ENCODE measurements around the gene STAMBP. TPM values are rescaled to one million over a fixed set of nuclear protein-coding genes. Genes with fewer than 3 reads are reported as not detected.
"Not testable (repeated sequence)": the region's sequence is repeated elsewhere in the genome, so short reads cannot be mapped to it uniquely, and the experiment has no call there.

STAMBP gene
- total RNA-seq, 2 donors from 2014 or later = 101 to 107 TPM

GRCh38 chr2:73894877-73895276 is 66.1 kb downstream of the STAMBP start:
- peaks cover 39% of the 10 kb centered on the region for H3K4me1 Mint-ChIP-seq (ENCODE audit: low read depth)
- no peaks in the 10 kb centered on the region for H3K9me3 Mint-ChIP-seq
- H3K27ac Mint-ChIP-seq = no peak overlapping the region
- no peak for DNase-seq
- H3K27me3 Mint-ChIP-seq (ENCODE audit: low read depth) = no peaks in the 10 kb centered on the region
- H3K4me3 Mint-ChIP-seq = peak overlapping the region in 1 of 2 donors; percentile 56
- ATAC-seq (replicated peaks in 1 of 2) = no peak
- H3K36me3 Mint-ChIP-seq (ENCODE audit: insufficient read depth in 2 of 2) = no peaks in the 10 kb centered on the region

- Mint-ChIP-seq H3K4me3 (peak overlapping the region in 1 of 2 donors; percentile 56), H3K27me3 (ENCODE audit: low read depth) (no peaks in the 10 kb centered on the region), H3K27ac (peak overlapping the region; percentile 21), H3K9me3 (no peaks in the 10 kb centered on the region), H3K4me1 (ENCODE audit: low read depth) (peaks cover 39% of the 10 kb centered on the region), H3K36me3 (ENCODE audit: insufficient read depth in 2 of 2) (no peaks in the 10 kb centered on the region)
- no peak for DNase-seq
- peak in 1 of 2 donors; percentile 38 for ATAC-seq (replicated peaks in 1 of 2)
Observed at GRCh38 chr2:73895473-73895872, 66.7 kb downstream of the STAMBP start.

GRCh38 chr2:73896362-73897239 is 67.8 kb downstream of the STAMBP start:
- ATAC-seq (replicated peaks in 1 of 2) = peak; percentile 92 to 96
- Mint-ChIP-seq H3K4me3 (peak overlapping the region; percentile 61 to 71), H3K36me3 (ENCODE audit: insufficient read depth in 2 of 2) (no peaks in the 10 kb centered on the region), H3K4me1 (ENCODE audit: low read depth) (peaks cover 39% of the 10 kb centered on the region), H3K9me3 (no peaks in the 10 kb centered on the region), H3K27me3 (ENCODE audit: low read depth) (no peaks in the 10 kb centered on the region), H3K27ac (peak overlapping the region; percentile 29)
- peak; percentile 62 to 72 for DNase-seq

- H3K27ac Mint-ChIP-seq = no peak overlapping the region
- no peaks in the 10 kb centered on the region for H3K9me3 Mint-ChIP-seq
- peaks cover 2% of the 10 kb centered on the region for H3K27me3 Mint-ChIP-seq (ENCODE audit: low read depth)
- peak overlapping the region; percentile 23 to 71 for H3K4me3 Mint-ChIP-seq
- DNase-seq (no peak), ATAC-seq (replicated peaks in 1 of 2) (peak in 1 of 2 donors; percentile 2)
- no peaks in the 10 kb centered on the region for H3K36me3 Mint-ChIP-seq (ENCODE audit: insufficient read depth in 2 of 2)
- H3K4me1 Mint-ChIP-seq (ENCODE audit: low read depth) = peaks cover 39% of the 10 kb centered on the region
Observed at GRCh38 chr2:73897240-73897583, 68.5 kb downstream of the STAMBP start.

- no peak for DNase-seq
- H3K36me3 Mint-ChIP-seq (ENCODE audit: insufficient read depth in 2 of 2) = no peaks in the 10 kb centered on the region
- ATAC-seq (replicated peaks in 1 of 2) = no peak
- peaks cover 8% of the 10 kb centered on the region for H3K27me3 Mint-ChIP-seq (ENCODE audit: low read depth)
- peaks cover 39% of the 10 kb centered on the region for H3K4me1 Mint-ChIP-seq (ENCODE audit: low read depth)
- no peak overlapping the region for H3K27ac Mint-ChIP-seq
- no peaks in the 10 kb centered on the region for H3K9me3 Mint-ChIP-seq
- no peak overlapping the region for H3K4me3 Mint-ChIP-seq
Observed at GRCh38 chr2:73897934-73898333, 69.2 kb downstream of the STAMBP start.

GRCh38 chr2:73899801-73900336 is 71.1 kb downstream of the STAMBP start:
- H3K27ac Mint-ChIP-seq = no peak overlapping the region
- DNase-seq (no peak), ATAC-seq (replicated peaks in 1 of 2) (no peak)
- no peak overlapping the region for H3K4me3 Mint-ChIP-seq
- peaks cover 8% of the 10 kb centered on the region for H3K27me3 Mint-ChIP-seq (ENCODE audit: low read depth)
- peaks cover 30% of the 10 kb centered on the region for H3K4me1 Mint-ChIP-seq (ENCODE audit: low read depth)
- H3K36me3 Mint-ChIP-seq (ENCODE audit: insufficient read depth in 2 of 2) = no peaks in the 10 kb centered on the region
- no peaks in the 10 kb centered on the region for H3K9me3 Mint-ChIP-seq

- peaks cover 17% of the 10 kb centered on the region for H3K4me1 Mint-ChIP-seq (ENCODE audit: low read depth)
- H3K36me3 Mint-ChIP-seq (ENCODE audit: insufficient read depth in 2 of 2) = no peaks in the 10 kb centered on the region
- no peaks in the 10 kb centered on the region for H3K9me3 Mint-ChIP-seq
- no peak overlapping the region for H3K27ac Mint-ChIP-seq
- H3K27me3 Mint-ChIP-seq (ENCODE audit: low read depth) = peaks cover 8% of the 10 kb centered on the region
- ATAC-seq (replicated peaks in 1 of 2) (no peak), DNase-seq (no peak)
- H3K4me3 Mint-ChIP-seq = no peak overlapping the region
Observed at GRCh38 chr2:73901143-73901542, 72.4 kb downstream of the STAMBP start.

- Mint-ChIP-seq H3K27me3 (ENCODE audit: low read depth) (peaks cover 8% of the 10 kb centered on the region), H3K4me3 (no peak overlapping the region), H3K9me3 (no peaks in the 10 kb centered on the region), H3K27ac (no peak overlapping the region), H3K36me3 (ENCODE audit: insufficient read depth in 2 of 2) (no peaks in the 10 kb centered on the region), H3K4me1 (ENCODE audit: low read depth) (peaks cover 7% of the 10 kb centered on the region)
- no peak for ATAC-seq (replicated peaks in 1 of 2)
- DNase-seq = no peak
Observed at GRCh38 chr2:73902284-73902683, 73.5 kb downstream of the STAMBP start.

GRCh38 chr2:73903313-73903712 is 74.6 kb downstream of the STAMBP start:
- no peak overlapping the region for H3K27ac Mint-ChIP-seq
- ATAC-seq (replicated peaks in 1 of 2) (no peak), DNase-seq (no peak)
- H3K4me1 Mint-ChIP-seq (ENCODE audit: low read depth) = peaks cover 11% of the 10 kb centered on the region
- no peaks in the 10 kb centered on the region for H3K9me3 Mint-ChIP-seq
- no peaks in the 10 kb centered on the region for H3K36me3 Mint-ChIP-seq (ENCODE audit: insufficient read depth in 2 of 2)
- no peak overlapping the region for H3K4me3 Mint-ChIP-seq
- peaks cover 8% of the 10 kb centered on the region for H3K27me3 Mint-ChIP-seq (ENCODE audit: low read depth)

- not testable (repeated sequence) for H3K36me3 Mint-ChIP-seq (ENCODE audit: insufficient read depth in 2 of 2); ATAC-seq (replicated peaks in 1 of 2); H3K27ac Mint-ChIP-seq; H3K4me3 Mint-ChIP-seq; DNase-seq; H3K27me3 Mint-ChIP-seq (ENCODE audit: low read depth); H3K9me3 Mint-ChIP-seq
- H3K4me1 Mint-ChIP-seq (ENCODE audit: low read depth) = peaks cover 11% of the 10 kb centered on the region
Observed at GRCh38 chr2:73903949-73904613, 75.3 kb downstream of the STAMBP start.

- DNase-seq = no peak
- Mint-ChIP-seq H3K4me1 (ENCODE audit: low read depth) (peaks cover 11% of the 10 kb centered on the region), H3K27ac (no peak overlapping the region), H3K4me3 (no peak overlapping the region), H3K36me3 (ENCODE audit: insufficient read depth in 2 of 2) (no peaks in the 10 kb centered on the region), H3K27me3 (ENCODE audit: low read depth) (peaks cover 8% of the 10 kb centered on the region), H3K9me3 (no peaks in the 10 kb centered on the region)
- ATAC-seq (replicated peaks in 1 of 2) = no peak
Observed at GRCh38 chr2:73904952-73905351, 76.2 kb downstream of the STAMBP start.

- no peak for DNase-seq
- peaks cover 11% of the 10 kb centered on the region for H3K4me1 Mint-ChIP-seq (ENCODE audit: low read depth)
- no peak overlapping the region for H3K27ac Mint-ChIP-seq
- H3K4me3 Mint-ChIP-seq = no peak overlapping the region
- H3K36me3 Mint-ChIP-seq (ENCODE audit: insufficient read depth in 2 of 2) = no peaks in the 10 kb centered on the region
- H3K27me3 Mint-ChIP-seq (ENCODE audit: low read depth) = peaks cover 8% of the 10 kb centered on the region
- H3K9me3 Mint-ChIP-seq = no peaks in the 10 kb centered on the region
- ATAC-seq (replicated peaks in 1 of 2) = no peak
Observed at GRCh38 chr2:73906847-73907505, 78.2 kb downstream of the STAMBP start.

Measured in activated T-cell treated with anti-CD3 and anti-CD28 coated beads, Interleukin-2, amount 50 U/mL, for 72 hours (primary cell).